Erythroblast (primary cell): Measurements from ENCODE around the gene ATG2B.

Experiments
- DNase-seq, 2 experiments: peaks; one replicate each; lab custom pipeline; 2025; lab: John Stamatoyannopoulos, UW
- GATA1 ChIP-seq: IDR thresholded peaks from 2 replicates; pipeline ENCODE4 v1.6.1; 2011; ENCODE audit warnings: low read depth, mild to moderate bottlenecking, control low read depth, low read length, moderate library complexity
- POLR2A ChIP-seq: IDR thresholded peaks from 2 replicates; pipeline ENCODE4 v1.6.1; 2011; ENCODE audit warnings: mild to moderate bottlenecking, low read length

Gene ATG2B

GRCh38 chr14:96310906-96311305 is 52.2 kb downstream of the ATG2B start:
- no peak for DNase-seq
- TF ChIP-seq GATA1 (no peak), POLR2A (no peak)

GRCh38 chr14:96309896-96310330 is 53.2 kb downstream of the ATG2B start:
- peak; percentile 15 to 29 for DNase-seq
- no peak for TF ChIP-seq GATA1
- no peak for TF ChIP-seq POLR2A

- TF ChIP-seq GATA1 (no peak), POLR2A (no peak)
- no peak for DNase-seq
Measured at GRCh38 chr14:96309133-96309895, 53.8 kb downstream of the ATG2B start.

GRCh38 chr14:96307434-96307833 is 55.7 kb downstream of the ATG2B start:
- DNase-seq = no peak
- no peak for TF ChIP-seq GATA1
- TF ChIP-seq POLR2A = no peak

GRCh38 chr14:96304956-96305355 is 58.2 kb downstream of the ATG2B start:
- TF ChIP-seq GATA1 (no peak), POLR2A (no peak)
- DNase-seq = peak; percentile 7 to 16

- TF ChIP-seq POLR2A (no peak), GATA1 (no peak)
- no peak for DNase-seq
Measured at GRCh38 chr14:96303981-96304380, 59.2 kb downstream of the ATG2B start.

- TF ChIP-seq GATA1 (no peak), POLR2A (no peak)
- no peak for DNase-seq
Measured at GRCh38 chr14:96299441-96299840, 63.7 kb downstream of the ATG2B start.

GRCh38 chr14:96297997-96298515 is 65.1 kb downstream of the ATG2B start:
- TF ChIP-seq GATA1 = no peak
- no peak for TF ChIP-seq POLR2A

GRCh38 chr14:96297000-96297399 is 66.1 kb downstream of the ATG2B start:
- peak; percentile 31 to 52 for DNase-seq
- TF ChIP-seq GATA1 (no peak), POLR2A (no peak)

More at GRCh38 chr14:96297997-96298515, 65.1 kb downstream of the ATG2B start:
- DNase-seq = no peak

- DNase-seq = no peak
- no peak for TF ChIP-seq GATA1
- no peak for TF ChIP-seq POLR2A
Measured at GRCh38 chr14:96294246-96294645, 68.9 kb downstream of the ATG2B start.

- TF ChIP-seq GATA1 = no peak
- no peak for TF ChIP-seq POLR2A
- DNase-seq = no peak
Measured at GRCh38 chr14:96287856-96288255, 75.3 kb downstream of the ATG2B start.

GRCh38 chr14:96286251-96286650 is 76.9 kb downstream of the ATG2B start:
- no peak for TF ChIP-seq GATA1
- TF ChIP-seq POLR2A = no peak
- no peak for DNase-seq

- DNase-seq = no peak
- TF ChIP-seq POLR2A (no peak), GATA1 (no peak)
Measured at GRCh38 chr14:96285667-96286066, 77.5 kb downstream of the ATG2B start.

GRCh38 chr14:96284430-96284829 is 78.7 kb downstream of the ATG2B start:
- TF ChIP-seq GATA1 (no peak), POLR2A (no peak)
- DNase-seq = no peak

- no peak for TF ChIP-seq POLR2A
- TF ChIP-seq GATA1 = no peak
- DNase-seq = no peak
Measured at GRCh38 chr14:96284008-96284407, 79.1 kb downstream of the ATG2B start.
